ENCODE measurements around the gene STAB2.

STAB2 gene

GRCh38 chr12:103728323-103728722, 141.2 kb downstream of the STAB2 start:
- no peak overlapping the region for H3K27ac ChIP-seq (ENCODE audit: low read depth, low read length)
- H3K4me3 ChIP-seq (ENCODE audit: low read depth in 1 of 2, low read length in 2 of 2) = no peak overlapping the region
- H3K9me3 ChIP-seq (ENCODE audit: control insufficient read depth in 1 of 2, low read length in 2 of 2) = peaks cover 5 to 7% of the 10 kb centered on the region in 2 donors
- H3K27me3 ChIP-seq (ENCODE audit: control insufficient read depth in 1 of 2, insufficient read depth in 2 of 2, low read length in 2 of 2) = peaks cover 0 to 7% of the 10 kb centered on the region in 2 donors
- H3K9ac ChIP-seq (ENCODE audit: low read depth in 1 of 2, low read length in 2 of 2) = no peak overlapping the region
- no peaks in the 10 kb centered on the region for H3K4me1 ChIP-seq (ENCODE audit: control insufficient read depth in 1 of 2, insufficient read depth in 2 of 2, low read length in 2 of 2)
- H3K36me3 ChIP-seq (ENCODE audit: control insufficient read depth in 1 of 2, insufficient read depth in 2 of 2, low read length in 2 of 2) = no peaks in the 10 kb centered on the region

GRCh38 chr12:103729499-103729898, 142.4 kb downstream of the STAB2 start:
- Histone ChIP-seq H3K4me1 (ENCODE audit: control insufficient read depth in 1 of 2, insufficient read depth in 2 of 2, low read length in 2 of 2) (no peaks in the 10 kb centered on the region), H3K27ac (ENCODE audit: low read depth, low read length) (no peak overlapping the region), H3K9me3 (ENCODE audit: control insufficient read depth in 1 of 2, low read length in 2 of 2) (peaks cover 5 to 7% of the 10 kb centered on the region in 2 donors), H3K27me3 (ENCODE audit: control insufficient read depth in 1 of 2, insufficient read depth in 2 of 2, low read length in 2 of 2) (no peaks in the 10 kb centered on the region), H3K9ac (ENCODE audit: low read depth in 1 of 2, low read length in 2 of 2) (no peak overlapping the region), H3K4me3 (ENCODE audit: low read depth in 1 of 2, low read length in 2 of 2) (no peak overlapping the region), H3K36me3 (ENCODE audit: control insufficient read depth in 1 of 2, insufficient read depth in 2 of 2, low read length in 2 of 2) (no peaks in the 10 kb centered on the region)

- Histone ChIP-seq H3K9me3 (ENCODE audit: control insufficient read depth in 1 of 2, low read length in 2 of 2) (peaks cover 5 to 7% of the 10 kb centered on the region in 2 donors), H3K4me1 (ENCODE audit: control insufficient read depth in 1 of 2, insufficient read depth in 2 of 2, low read length in 2 of 2) (no peaks in the 10 kb centered on the region), H3K36me3 (ENCODE audit: control insufficient read depth in 1 of 2, insufficient read depth in 2 of 2, low read length in 2 of 2) (no peaks in the 10 kb centered on the region), H3K27ac (ENCODE audit: low read depth, low read length) (no peak overlapping the region), H3K27me3 (ENCODE audit: control insufficient read depth in 1 of 2, insufficient read depth in 2 of 2, low read length in 2 of 2) (no peaks in the 10 kb centered on the region), H3K9ac (ENCODE audit: low read depth in 1 of 2, low read length in 2 of 2) (no peak overlapping the region), H3K4me3 (ENCODE audit: low read depth in 1 of 2, low read length in 2 of 2) (no peak overlapping the region)
Observed at GRCh38 chr12:103731539-103731938, 144.5 kb downstream of the STAB2 start.

GRCh38 chr12:103734863-103735262, 147.8 kb downstream of the STAB2 start:
- Histone ChIP-seq H3K4me3 (ENCODE audit: low read depth in 1 of 2, low read length in 2 of 2) (no peak overlapping the region), H3K27ac (ENCODE audit: low read depth, low read length) (no peak overlapping the region), H3K36me3 (ENCODE audit: control insufficient read depth in 1 of 2, insufficient read depth in 2 of 2, low read length in 2 of 2) (no peaks in the 10 kb centered on the region), H3K9me3 (ENCODE audit: control insufficient read depth in 1 of 2, low read length in 2 of 2) (peaks cover 5 to 7% of the 10 kb centered on the region in 2 donors), H3K9ac (ENCODE audit: low read depth in 1 of 2, low read length in 2 of 2) (no peak overlapping the region), H3K4me1 (ENCODE audit: control insufficient read depth in 1 of 2, insufficient read depth in 2 of 2, low read length in 2 of 2) (no peaks in the 10 kb centered on the region), H3K27me3 (ENCODE audit: control insufficient read depth in 1 of 2, insufficient read depth in 2 of 2, low read length in 2 of 2) (no peaks in the 10 kb centered on the region)

GRCh38 chr12:103735291-103735690, 148.2 kb downstream of the STAB2 start:
- Histone ChIP-seq H3K27ac (ENCODE audit: low read depth, low read length) (no peak overlapping the region), H3K4me3 (ENCODE audit: low read depth in 1 of 2, low read length in 2 of 2) (no peak overlapping the region), H3K9me3 (ENCODE audit: control insufficient read depth in 1 of 2, low read length in 2 of 2) (peaks cover 5 to 7% of the 10 kb centered on the region in 2 donors), H3K9ac (ENCODE audit: low read depth in 1 of 2, low read length in 2 of 2) (no peak overlapping the region), H3K36me3 (ENCODE audit: control insufficient read depth in 1 of 2, insufficient read depth in 2 of 2, low read length in 2 of 2) (no peaks in the 10 kb centered on the region), H3K27me3 (ENCODE audit: control insufficient read depth in 1 of 2, insufficient read depth in 2 of 2, low read length in 2 of 2) (no peaks in the 10 kb centered on the region), H3K4me1 (ENCODE audit: control insufficient read depth in 1 of 2, insufficient read depth in 2 of 2, low read length in 2 of 2) (no peaks in the 10 kb centered on the region)

GRCh38 chr12:103736572-103736971, 149.5 kb downstream of the STAB2 start:
- H3K27me3 ChIP-seq (ENCODE audit: control insufficient read depth in 1 of 2, insufficient read depth in 2 of 2, low read length in 2 of 2) = no peaks in the 10 kb centered on the region
- no peak overlapping the region for H3K4me3 ChIP-seq (ENCODE audit: low read depth in 1 of 2, low read length in 2 of 2)
- H3K9ac ChIP-seq (ENCODE audit: low read depth in 1 of 2, low read length in 2 of 2) = no peak overlapping the region
- no peaks in the 10 kb centered on the region for H3K4me1 ChIP-seq (ENCODE audit: control insufficient read depth in 1 of 2, insufficient read depth in 2 of 2, low read length in 2 of 2)
- no peaks in the 10 kb centered on the region for H3K36me3 ChIP-seq (ENCODE audit: control insufficient read depth in 1 of 2, insufficient read depth in 2 of 2, low read length in 2 of 2)
- no peaks in the 10 kb centered on the region for H3K9me3 ChIP-seq (ENCODE audit: control insufficient read depth in 1 of 2, low read length in 2 of 2)
- no peak overlapping the region for H3K27ac ChIP-seq (ENCODE audit: low read depth, low read length)

- Histone ChIP-seq H3K4me3 (ENCODE audit: low read depth in 1 of 2, low read length in 2 of 2) (no peak overlapping the region), H3K9me3 (ENCODE audit: control insufficient read depth in 1 of 2, low read length in 2 of 2) (no peaks in the 10 kb centered on the region), H3K36me3 (ENCODE audit: control insufficient read depth in 1 of 2, insufficient read depth in 2 of 2, low read length in 2 of 2) (no peaks in the 10 kb centered on the region), H3K27me3 (ENCODE audit: control insufficient read depth in 1 of 2, insufficient read depth in 2 of 2, low read length in 2 of 2) (no peaks in the 10 kb centered on the region), H3K9ac (ENCODE audit: low read depth in 1 of 2, low read length in 2 of 2) (no peak overlapping the region), H3K27ac (ENCODE audit: low read depth, low read length) (no peak overlapping the region), H3K4me1 (ENCODE audit: control insufficient read depth in 1 of 2, insufficient read depth in 2 of 2, low read length in 2 of 2) (peaks cover 5 to 8% of the 10 kb centered on the region in 2 donors)
Observed at GRCh38 chr12:103737881-103738280, 150.8 kb downstream of the STAB2 start.

- Histone ChIP-seq H3K4me3 (ENCODE audit: low read depth in 1 of 2, low read length in 2 of 2) (no peak overlapping the region), H3K4me1 (ENCODE audit: control insufficient read depth in 1 of 2, insufficient read depth in 2 of 2, low read length in 2 of 2) (peaks cover 8 to 9% of the 10 kb centered on the region in 2 donors), H3K27ac (ENCODE audit: low read depth, low read length) (peak overlapping the region; percentile 55), H3K36me3 (ENCODE audit: control insufficient read depth in 1 of 2, insufficient read depth in 2 of 2, low read length in 2 of 2) (no peaks in the 10 kb centered on the region), H3K9me3 (ENCODE audit: control insufficient read depth in 1 of 2, low read length in 2 of 2) (no peaks in the 10 kb centered on the region), H3K27me3 (ENCODE audit: control insufficient read depth in 1 of 2, insufficient read depth in 2 of 2, low read length in 2 of 2) (no peaks in the 10 kb centered on the region), H3K9ac (ENCODE audit: low read depth in 1 of 2, low read length in 2 of 2) (no peak overlapping the region)
Observed at GRCh38 chr12:103742349-103742932, 155.4 kb downstream of the STAB2 start.

GRCh38 chr12:103743788-103744187, 156.7 kb downstream of the STAB2 start:
- no peaks in the 10 kb centered on the region for H3K36me3 ChIP-seq (ENCODE audit: control insufficient read depth in 1 of 2, insufficient read depth in 2 of 2, low read length in 2 of 2)
- H3K27ac ChIP-seq (ENCODE audit: low read depth, low read length) = no peak overlapping the region
- H3K27me3 ChIP-seq (ENCODE audit: control insufficient read depth in 1 of 2, insufficient read depth in 2 of 2, low read length in 2 of 2) = no peaks in the 10 kb centered on the region
- no peaks in the 10 kb centered on the region for H3K9me3 ChIP-seq (ENCODE audit: control insufficient read depth in 1 of 2, low read length in 2 of 2)
- H3K9ac ChIP-seq (ENCODE audit: low read depth in 1 of 2, low read length in 2 of 2) = no peak overlapping the region
- H3K4me3 ChIP-seq (ENCODE audit: low read depth in 1 of 2, low read length in 2 of 2) = no peak overlapping the region
- peaks cover 8 to 9% of the 10 kb centered on the region in 2 donors for H3K4me1 ChIP-seq (ENCODE audit: control insufficient read depth in 1 of 2, insufficient read depth in 2 of 2, low read length in 2 of 2)

GRCh38 chr12:103745962-103746361, 158.9 kb downstream of the STAB2 start:
- Histone ChIP-seq H3K27me3 (ENCODE audit: control insufficient read depth in 1 of 2, insufficient read depth in 2 of 2, low read length in 2 of 2) (no peaks in the 10 kb centered on the region), H3K36me3 (ENCODE audit: control insufficient read depth in 1 of 2, insufficient read depth in 2 of 2, low read length in 2 of 2) (no peaks in the 10 kb centered on the region), H3K9me3 (ENCODE audit: control insufficient read depth in 1 of 2, low read length in 2 of 2) (no peaks in the 10 kb centered on the region), H3K4me3 (ENCODE audit: low read depth in 1 of 2, low read length in 2 of 2) (no peak overlapping the region), H3K27ac (ENCODE audit: low read depth, low read length) (no peak overlapping the region), H3K4me1 (ENCODE audit: control insufficient read depth in 1 of 2, insufficient read depth in 2 of 2, low read length in 2 of 2) (peaks cover 8 to 9% of the 10 kb centered on the region in 2 donors), H3K9ac (ENCODE audit: low read depth in 1 of 2, low read length in 2 of 2) (no peak overlapping the region)

GRCh38 chr12:103748002-103748401, 160.9 kb downstream of the STAB2 start:
- peaks cover 0 to 4% of the 10 kb centered on the region in 2 donors for H3K4me1 ChIP-seq (ENCODE audit: control insufficient read depth in 1 of 2, insufficient read depth in 2 of 2, low read length in 2 of 2)
- H3K9me3 ChIP-seq (ENCODE audit: control insufficient read depth in 1 of 2, low read length in 2 of 2) = no peaks in the 10 kb centered on the region
- H3K27ac ChIP-seq (ENCODE audit: low read depth, low read length) = no peak overlapping the region
- no peaks in the 10 kb centered on the region for H3K36me3 ChIP-seq (ENCODE audit: control insufficient read depth in 1 of 2, insufficient read depth in 2 of 2, low read length in 2 of 2)
- H3K4me3 ChIP-seq (ENCODE audit: low read depth in 1 of 2, low read length in 2 of 2) = no peak overlapping the region
- no peak overlapping the region for H3K9ac ChIP-seq (ENCODE audit: low read depth in 1 of 2, low read length in 2 of 2)
- no peaks in the 10 kb centered on the region for H3K27me3 ChIP-seq (ENCODE audit: control insufficient read depth in 1 of 2, insufficient read depth in 2 of 2, low read length in 2 of 2)

All from duodenal mucosa (tissue), 2 donors.